Measurements from ENCODE around the gene SLC22A23.

The SLC22A23 gene

GRCh38 chr6:3372912-3373554 is 83.8 kb downstream of the SLC22A23 start:
- Histone ChIP-seq H3K27ac (ENCODE audit: low read length) (no peak overlapping the region), H3K4me2 (ENCODE audit: insufficient read depth, low read length) (no peak overlapping the region), H3K27me3 (ENCODE audit: insufficient read depth, low read length, poor library complexity) (peaks cover 18% of the 10 kb centered on the region), H3K9ac (ENCODE audit: low read depth, low read length) (no peak overlapping the region), H3K4me3 (ENCODE audit: low read depth in 1 of 2, low read length in 2 of 2) (no peak overlapping the region), H2AFZ (ENCODE audit: low read depth, low read length) (no peak overlapping the region), H3K9me3 (ENCODE audit: insufficient read depth, low read length, severe bottlenecking) (no peaks in the 10 kb centered on the region), H4K20me1 (ENCODE audit: insufficient read depth, low read length) (no peaks in the 10 kb centered on the region; the same call in 1 of the 2 replicates), H3K4me1 (ENCODE audit: insufficient read depth, low read length) (peaks cover 1% of the 10 kb centered on the region), H3K79me2 (ENCODE audit: insufficient read depth, low read length) (no peaks in the 10 kb centered on the region), H3K36me3 (ENCODE audit: insufficient read depth, low read length) (no peaks in the 10 kb centered on the region)
- DNase-seq (no peak), ATAC-seq (ENCODE audit: insufficient read depth, low read depth) (no peak)
- TF ChIP-seq CTCF (IDR thresholded peaks at IDR 0.05; ENCODE audit: borderline replicate concordance, extremely low read depth, low read length, poor library complexity, severe bottlenecking) (no peak), EZH2 (IDR thresholded peaks at IDR 0.05; ENCODE audit: borderline replicate concordance, low read depth, low read length, severe bottlenecking) (no peak)

- DNase-seq (no peak), ATAC-seq (ENCODE audit: insufficient read depth, low read depth) (no peak)
- no peaks in the 10 kb centered on the region for H3K4me1 ChIP-seq (ENCODE audit: insufficient read depth, low read length)
- no peaks in the 10 kb centered on the region for H3K36me3 ChIP-seq (ENCODE audit: insufficient read depth, low read length)
- no peaks in the 10 kb centered on the region for H3K9me3 ChIP-seq (ENCODE audit: insufficient read depth, low read length, severe bottlenecking)
- H3K9ac ChIP-seq (ENCODE audit: low read depth, low read length) = no peak overlapping the region
- H3K27me3 ChIP-seq (ENCODE audit: insufficient read depth, low read length, poor library complexity) = peaks cover 14% of the 10 kb centered on the region
- no peak overlapping the region for H3K4me3 ChIP-seq (ENCODE audit: low read depth in 1 of 2, low read length in 2 of 2)
- H2AFZ ChIP-seq (ENCODE audit: low read depth, low read length) = no peak overlapping the region
- H3K4me2 ChIP-seq (ENCODE audit: insufficient read depth, low read length) = no peak overlapping the region
- no peak overlapping the region for H3K27ac ChIP-seq (ENCODE audit: low read length)
- TF ChIP-seq EZH2 (IDR thresholded peaks at IDR 0.05; ENCODE audit: borderline replicate concordance, low read depth, low read length, severe bottlenecking) (no peak), CTCF (IDR thresholded peaks at IDR 0.05; ENCODE audit: borderline replicate concordance, extremely low read depth, low read length, poor library complexity, severe bottlenecking) (no peak)
- H4K20me1 ChIP-seq (ENCODE audit: insufficient read depth, low read length) = no peaks in the 10 kb centered on the region; the same call in 1 of the 2 replicates
- H3K79me2 ChIP-seq (ENCODE audit: insufficient read depth, low read length) = no peaks in the 10 kb centered on the region
Measured at GRCh38 chr6:3372184-3372846, 84.5 kb downstream of the SLC22A23 start.

- H3K4me2 ChIP-seq (ENCODE audit: insufficient read depth, low read length) = no peak overlapping the region
- no peaks in the 10 kb centered on the region; the same call in 1 of the 2 replicates for H4K20me1 ChIP-seq (ENCODE audit: insufficient read depth, low read length)
- H3K4me1 ChIP-seq (ENCODE audit: insufficient read depth, low read length) = no peaks in the 10 kb centered on the region
- H3K36me3 ChIP-seq (ENCODE audit: insufficient read depth, low read length) = no peaks in the 10 kb centered on the region
- TF ChIP-seq CTCF (IDR thresholded peaks at IDR 0.05; ENCODE audit: borderline replicate concordance, extremely low read depth, low read length, poor library complexity, severe bottlenecking) (no peak), EZH2 (IDR thresholded peaks at IDR 0.05; ENCODE audit: borderline replicate concordance, low read depth, low read length, severe bottlenecking) (no peak)
- no peaks in the 10 kb centered on the region for H3K9me3 ChIP-seq (ENCODE audit: insufficient read depth, low read length, severe bottlenecking)
- H3K27ac ChIP-seq (ENCODE audit: low read length) = no peak overlapping the region
- no peak overlapping the region for H3K9ac ChIP-seq (ENCODE audit: low read depth, low read length)
- H3K27me3 ChIP-seq (ENCODE audit: insufficient read depth, low read length, poor library complexity) = peaks cover 17% of the 10 kb centered on the region
- DNase-seq = no peak
- H2AFZ ChIP-seq (ENCODE audit: low read depth, low read length) = no peak overlapping the region
- no peak overlapping the region for H3K4me3 ChIP-seq (ENCODE audit: low read depth in 1 of 2, low read length in 2 of 2)
- H3K79me2 ChIP-seq (ENCODE audit: insufficient read depth, low read length) = no peaks in the 10 kb centered on the region
- no peak for ATAC-seq (ENCODE audit: insufficient read depth, low read depth)
Measured at GRCh38 chr6:3371222-3371949, 85.5 kb downstream of the SLC22A23 start.

Measured in DND-41 (cell line).